Heart left ventricle (tissue), 16 donors: ENCODE measurements around the gene MEX3A. TPM values are rescaled to one million over a fixed set of nuclear protein-coding genes. Genes with fewer than 3 reads are reported as not detected.
A peak's percentile ranks its signal among the peaks of the same experiment; 100 is the strongest.

Source experiments
- ATAC-seq, 4 donors: fragments of 200-7000 bp; cut with Tn5 transposase; one replicate each; pipeline ENCODE4 v1.9.1; 2020 to 2022; ENCODE audit warnings: moderate library complexity in 4 of 4, mild to moderate bottlenecking in 3 of 4, moderate number of reproducible peaks in 1 of 4
- DNase-seq, 5 donors: peaks; one replicate each; pipeline ENCODE4 v3.0.0-alpha.2; 2020
- H3K27ac ChIP-seq, 12 donors: fragments of 200-600 bp; sonication (generic) in 4 of 12; one replicate each; pipeline versions ENCODE4 v1.5.0 to v1.8.0; 2016 to 2022; ENCODE audit warnings: mild to moderate bottlenecking in 2 of 12
- H3K27me3 ChIP-seq, 9 donors: fragments of 200-600 bp; sonication (generic) in 2 of 9; one replicate each; pipeline versions ENCODE4 v1.5.1 to v1.8.0; 2016 to 2022; ENCODE audit warnings: mild to moderate bottlenecking in 3 of 9
- H3K36me3 ChIP-seq, 9 donors: fragments of 200-600 bp; sonication (generic) in 2 of 9; one replicate each; pipeline versions ENCODE4 v1.5.0 to v1.8.0; 2018 to 2022; ENCODE audit warnings: mild to moderate bottlenecking in 2 of 9
- H3K4me1 ChIP-seq, 12 donors: fragments of 200-600 bp; sonication (generic) in 4 of 12; one replicate each; pipeline versions ENCODE4 v1.5.0 to v1.8.0; 2016 to 2022; ENCODE audit warnings: mild to moderate bottlenecking in 3 of 12
- H3K4me3 ChIP-seq, 12 donors: fragments of 200-600 bp; sonication (generic) in 4 of 12; one replicate each; pipeline versions ENCODE4 v1.5.0 to v1.8.0; 2017 to 2022; ENCODE audit warnings: mild to moderate bottlenecking in 9 of 12, moderate library complexity in 4 of 12
- H3K9me3 ChIP-seq, 12 donors: fragments of 200-600 bp; sonication (generic) in 4 of 12; one replicate each; pipeline versions ENCODE4 v1.5.0 to v1.8.0; 2016 to 2022; ENCODE audit warnings: mild to moderate bottlenecking in 1 of 12
- CTCF ChIP-seq, 12 donors: fragments of 200-600 bp; sonication (generic) in 4 of 12; IDR thresholded peaks; one replicate each; pipeline versions ENCODE4 v1.5.0 to v1.8.0; 2018 to 2022; ENCODE audit warnings: antibody characterized with exemption in 12 of 12, mild to moderate bottlenecking in 5 of 12
- POLR2A ChIP-seq, 2 donors: fragments of 450-650 bp; IDR thresholded peaks; one replicate each; pipeline ENCODE4 v1.6.1; 2017; ENCODE audit warnings: antibody characterized with exemption in 2 of 2, mild to moderate bottlenecking in 2 of 2, moderate library complexity in 2 of 2
- WGBS, 4 donors: extraction: QIAGEN DNeasy Blood & Tissue Kit in 2 of 4; methylation state at CpG; one replicate each; pipeline versions ENCODE4 v1.1.5 to v1.1.7; 2013 to 2018; 5-methylcytosine and 5-hydroxymethylcytosine counted together
- intact Hi-C, 10 donors: fragments of 100-400 bp; cut with DNase I; formaldehyde crosslinking; loops; one replicate each; pipeline versions ENCODE4 v1.11.1 to v1.14.2; 2022
- polyA plus RNA-seq, 2 donors: library from polyadenylated mRNA; stranded (reverse); fragments of 200-250 nt; gene quantifications; one replicate each; pipeline ENCODE4 v1.2.3, GENCODE V29; 2013
- total RNA-seq, 9 donors: library from RNA; depleted of rRNA in 2 of 9; stranded (reverse); fragments of >200 nt in 2 of 9; fragmentation: NEBNext Ultra II Directional in 3 of 9; extraction: Animal tissue kit (Norgen Biotek cat#: 25700) in 3 of 9; gene quantifications; one replicate each; pipeline versions ENCODE4 v1.1.0 to v1.2.4, GENCODE V29; 2016 to 2023
- donor health status: ischemic (EF 13 %, LVEDD 7.1; RV severe dilation, severe dysfunction).
- donor health status: healthy with polysubstance abuse.
- donor health status: DM: no; HTN: yes; CAD: no.
- donor health status: DM: no; HTN: no; CAD: no.
- donor health status: ischemic (EF 25% LVEDD 6.9; RV normal size, moderate dysfunction).
- donor health status: ischemic (EF 25% LVEDD 5.7; RV mildly dilated, moderate dysfunction).
- donor health status: healthy.
- donor health status: DM: yes; HTN: yes; CAD: no.
- donor health status: ischemic (EF 35%, LVEDD 5.7; RV mildly dilated, moderate dysfunction).
- donor health status: nonischemic (EF 11% LVEDD 7.7; RV severe dilation, severe dysfunction).
- donor health status: DM: yes; HTN: yes; CAD: no.
- donor health status: PGD.
- donor health status: ischemic (EF 29% LVEDD 5.4; RV normal size, mild dysfunction).
- donor health status: nonischemic (EF 23%, LVEDD 6.1; RV moderate dilation, normal function).

Gene MEX3A
- total and polyA plus RNA-seq, 11 donors = 0.12 to 0.53 (median 0.32) TPM

- no peaks in the 10 kb centered on the region for H3K9me3 ChIP-seq
Measured at GRCh38 chr1:156099282-156099681, 17.0 kb upstream of the MEX3A start.

GRCh38 chr1:156098784-156099183 is 16.5 kb upstream of the MEX3A start:
- ATAC-seq (no peak), DNase-seq (no peak)
- Histone ChIP-seq H3K9me3 (no peaks in the 10 kb centered on the region), H3K4me1 (peaks cover 7 to 66% (median 48%) of the 10 kb centered on the region in 12 donors), H3K27ac (no peak overlapping the region), H3K36me3 (no peaks in the 10 kb centered on the region), H3K27me3 (no peaks in the 10 kb centered on the region), H3K4me3 (no peak overlapping the region)
- WGBS, 4 donors = 93 to 100% (median 95%) methylated on average over 1 to 2 of the region's 2 CpGs
- intact Hi-C loops = no loop called here
- TF ChIP-seq POLR2A (IDR thresholded peaks at IDR 0.05) = no peak

More at GRCh38 chr1:156099282-156099681, 17.0 kb upstream of the MEX3A start:
- intact Hi-C loops = no loop called here
- ATAC-seq = no peak
- TF ChIP-seq CTCF (IDR thresholded peaks at IDR 0.05) (no peak), POLR2A (IDR thresholded peaks at IDR 0.05) (no peak)
- H3K36me3 ChIP-seq = no peaks in the 10 kb centered on the region
- 83 to 90% (median 88%) methylated on average over 3 of the region's 3 CpGs for WGBS, 4 donors
- H3K27ac ChIP-seq = no peak overlapping the region
- peaks cover 12 to 71% (median 53%) of the 10 kb centered on the region in 12 donors for H3K4me1 ChIP-seq
- no peaks in the 10 kb centered on the region for H3K27me3 ChIP-seq
- no peak for DNase-seq
- no peak overlapping the region for H3K4me3 ChIP-seq

DNA sequence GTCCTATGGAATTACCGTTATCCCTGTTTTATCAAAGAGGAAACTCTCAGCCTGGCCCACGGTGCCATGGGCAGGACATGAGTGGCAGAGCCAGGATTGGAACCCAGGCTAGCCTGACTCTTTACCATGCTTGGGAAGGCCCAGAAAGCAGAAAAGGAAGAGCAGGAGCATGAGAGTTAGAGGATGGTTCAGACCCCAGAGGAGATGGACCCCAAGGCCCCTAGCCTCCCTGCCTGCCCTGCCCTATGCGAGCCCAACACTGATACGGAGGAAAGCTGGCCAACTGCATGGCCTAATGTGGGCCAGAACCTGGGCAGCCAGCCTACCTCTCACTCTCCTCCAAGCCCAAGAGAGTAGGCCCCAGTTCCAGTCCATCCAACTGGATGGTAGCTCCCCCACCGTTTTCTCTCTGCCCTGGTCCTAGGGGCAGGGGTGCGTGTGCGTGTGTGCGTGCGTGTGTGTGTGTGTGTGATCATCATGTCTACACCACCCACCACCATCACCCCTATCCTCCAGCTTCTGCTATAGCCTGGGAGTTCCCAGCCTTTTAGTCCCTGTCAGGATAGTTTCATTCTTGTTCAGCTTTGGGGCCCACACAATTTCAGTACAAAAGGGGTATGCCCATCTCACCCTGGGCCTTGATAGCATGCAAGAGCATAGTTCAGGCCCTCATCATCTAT is 15.4 kb upstream of the MEX3A start:
- DNase-seq = no peak
- intact Hi-C loops = loop anchor here in 4 of 10 donors (2.0 kb wide), 2 partner anchors 31 to 33 kb away; no protein-coding TSS in a partner anchor
- ATAC-seq = peak in 1 of 4 donors; percentile 1

DNA sequence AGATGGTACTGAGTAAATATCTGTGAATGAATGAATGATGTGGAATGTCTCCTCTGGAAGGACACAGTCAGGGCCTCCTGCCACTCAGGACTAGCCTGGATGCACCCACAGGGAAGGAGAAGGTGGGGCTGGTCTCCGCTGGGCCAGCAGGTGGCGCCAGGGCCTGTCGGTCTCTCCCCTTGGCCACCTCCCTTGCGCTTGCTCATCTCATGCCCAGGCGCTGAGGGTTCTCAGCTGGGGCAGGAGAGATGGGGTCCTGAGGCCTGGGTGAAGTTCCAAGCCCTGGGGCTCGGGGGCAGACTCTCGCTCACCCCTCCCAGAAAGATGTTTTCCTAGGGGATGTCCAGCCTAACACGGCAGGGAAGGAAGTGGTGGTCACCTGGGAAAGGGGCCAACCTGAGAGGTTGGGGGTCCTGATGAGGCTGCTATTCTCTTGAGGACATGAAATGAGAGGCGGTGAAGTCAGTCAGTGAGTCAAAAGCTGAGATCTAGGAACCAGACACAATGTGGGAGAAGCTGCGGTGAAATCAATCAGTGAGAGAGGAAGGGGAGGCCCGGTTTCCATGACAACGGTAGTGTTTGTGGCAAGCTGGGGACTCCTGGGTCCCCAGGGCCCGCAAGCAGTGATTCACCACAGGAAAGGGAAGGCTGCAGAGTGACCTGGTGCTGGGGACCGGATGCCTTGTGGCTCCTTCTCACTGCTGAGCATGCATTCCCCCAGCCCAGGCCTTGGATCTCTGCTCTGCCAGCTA is 14.6 kb upstream of the MEX3A start:
- H3K27ac ChIP-seq = peak overlapping the region; percentile 51 to 92 (median 86)
- intact Hi-C loops = loop anchor here in 9 of 10 donors (1.0 to 2.0 kb wide), 3 partner anchors 32 to 34 kb away; no protein-coding TSS in a partner anchor
- peak; percentile 91 to 96 (median 95) for ATAC-seq
- peaks cover 0 to 46% (median 28%) of the 10 kb centered on the region in 12 donors for H3K4me1 ChIP-seq
- TF ChIP-seq CTCF (IDR thresholded peaks at IDR 0.05) (peak; percentile 89 to 99 (median 97)), POLR2A (IDR thresholded peaks at IDR 0.05) (no peak)
- WGBS, 4 donors = 19 to 24% (median 22%) methylated on average over 10 to 14 of the region's 14 CpGs
- H3K4me3 ChIP-seq = peak overlapping the region in 3 of 12 donors; percentile 16 to 27 (median 27)
- H3K27me3 ChIP-seq = no peaks in the 10 kb centered on the region
- H3K9me3 ChIP-seq = no peaks in the 10 kb centered on the region
- DNase-seq = peak; percentile 91 to 95 (median 91)
- no peaks in the 10 kb centered on the region for H3K36me3 ChIP-seq

More for the DNA sequence above, 15.4 kb upstream of the MEX3A start:
- WGBS, 4 donors = 77 to 93% (median 87%) methylated on average over 9 of the region's 9 CpGs
- Histone ChIP-seq H3K27ac (peak overlapping the region in 11 of 12 donors; percentile 57 to 92 (median 86)), H3K27me3 (no peaks in the 10 kb centered on the region), H3K9me3 (no peaks in the 10 kb centered on the region), H3K4me3 (no peak overlapping the region), H3K4me1 (peaks cover 0 to 55% (median 36%) of the 10 kb centered on the region in 12 donors), H3K36me3 (no peaks in the 10 kb centered on the region)
- TF ChIP-seq POLR2A (IDR thresholded peaks at IDR 0.05) = no peak
- TF ChIP-seq CTCF (IDR thresholded peaks at IDR 0.05) = no peak
